Neural progenitor cell (in vitro differentiated cells): ENCODE data around the gene CFAP157.

Source experiments
- CTCF ChIP-seq: fragments of 200-600 bp; sonication (generic); IDR thresholded peaks from 2 replicates; pipeline ENCODE4 v1.5.1; 2017; ENCODE audit warnings: antibody characterized with exemption, mild to moderate bottlenecking
- EZH2 ChIP-seq: fragments of 200-600 bp; sonication (generic); IDR thresholded peaks from 2 replicates; pipeline ENCODE4 v1.6.1; 2017; ENCODE audit warnings: antibody characterized with exemption, mild to moderate bottlenecking, moderate library complexity
- EZH2phosphoT487 ChIP-seq: fragments of 200-600 bp; sonication (generic); IDR thresholded peaks from 2 replicates; pipeline ENCODE4 v1.6.1; 2017; ENCODE audit warnings: antibody characterized with exemption

GRCh38 chr9:127731938-127732337 is 25.1 kb downstream of the CFAP157 start:
- TF ChIP-seq CTCF: no peak
- TF ChIP-seq EZH2phosphoT487: no peak
- TF ChIP-seq EZH2: no peak
